Prostate gland (tissue), 2 donors: Measurements from ENCODE around the gene RPS6KL1.

Source experiments
- CTCF ChIP-seq, 4 experiments: fragments of 200-600 bp in 2 of 4; fragments of 450-650 bp in 2 of 4; sonication (generic) in 2 of 4; IDR thresholded peaks; 1 replicate in 3 of 4; 2 replicates in 1 of 4; pipeline ENCODE4 v1.5.1; 2016 to 2019; ENCODE audit warnings: antibody characterized with exemption in 4 of 4, mild to moderate bottlenecking in 2 of 4, moderate library complexity in 2 of 4
- POLR2A ChIP-seq: fragments of 450-650 bp; IDR thresholded peaks from one replicate; pipeline ENCODE4 v1.6.1; 2016; ENCODE audit warnings: antibody characterized with exemption, mild to moderate bottlenecking

GRCh38 chr14:74911704-74912103 lies 11.4 kb downstream of the RPS6KL1 start:
- TF ChIP-seq POLR2A = no peak
- TF ChIP-seq CTCF (IDR thresholded peaks at IDR 0.05) = no peak
